GM18873 (cell line): ENCODE measurements around the gene AMT.
A peak's percentile ranks its signal among the peaks of the same experiment; 100 is the strongest.
"Not testable (repeated sequence)": the region's sequence is repeated elsewhere in the genome, so short reads cannot be mapped to it uniquely, and the experiment has no call there.

ENCODE experiments used
- ATAC-seq: cut with Tn5 transposase; IDR thresholded peaks from one replicate; pipeline ENCODE4 v1.9.1; 2021; ENCODE audit warnings: mild to moderate bottlenecking, moderate library complexity, moderate number of reproducible peaks; ENCODE audit not compliant: unreplicated experiment, low FRiP score

Gene AMT

DNA sequence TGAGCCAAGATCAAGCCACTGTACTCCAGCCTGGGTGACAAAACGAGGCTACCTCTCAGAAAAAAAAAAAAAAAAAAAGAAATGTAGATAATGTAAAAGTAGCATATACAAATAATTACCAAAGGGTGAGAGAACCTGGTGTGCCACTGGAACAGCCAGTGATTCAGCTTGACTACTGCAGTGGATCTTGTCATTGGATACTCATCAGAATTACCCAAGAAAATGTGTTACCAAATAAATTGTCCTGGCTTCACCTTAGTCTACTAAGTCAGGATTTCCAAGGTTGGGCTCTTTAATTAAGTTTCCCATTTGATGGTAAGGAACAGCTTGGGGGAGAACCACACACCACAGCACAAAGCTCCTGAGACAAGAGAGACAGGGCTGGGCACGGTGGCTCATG lies 5.3 kb upstream of the AMT start:
- ATAC-seq: no peak

- no peak for ATAC-seq
Observed at GRCh38 chr3:49424816-49425215, 2.5 kb upstream of the AMT start.

DNA sequence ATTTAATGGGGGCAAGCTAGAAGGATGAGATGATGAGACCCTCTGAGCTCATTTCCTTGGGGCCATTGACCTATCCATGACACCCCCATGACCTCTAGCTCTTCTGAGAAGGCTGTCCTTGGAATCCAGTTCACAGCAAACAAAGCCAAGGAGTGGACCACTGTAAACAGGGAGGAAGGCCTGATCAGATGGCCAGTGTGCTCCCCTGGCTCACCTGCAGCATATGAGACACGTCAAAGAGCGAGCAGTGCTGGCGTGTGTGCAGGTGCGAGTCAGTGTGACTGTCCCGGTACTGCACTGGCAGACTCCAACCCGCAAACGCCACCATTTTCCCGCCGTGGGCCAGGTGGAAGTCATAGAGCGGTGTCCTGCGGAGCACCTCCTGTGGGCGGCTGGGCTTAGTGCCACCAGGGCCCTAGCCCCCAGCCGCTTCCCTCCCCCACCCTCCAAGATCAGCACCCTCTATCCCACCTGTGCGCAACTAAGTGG lies 339 bp downstream of the AMT start:
- ATAC-seq: no peak

DNA sequence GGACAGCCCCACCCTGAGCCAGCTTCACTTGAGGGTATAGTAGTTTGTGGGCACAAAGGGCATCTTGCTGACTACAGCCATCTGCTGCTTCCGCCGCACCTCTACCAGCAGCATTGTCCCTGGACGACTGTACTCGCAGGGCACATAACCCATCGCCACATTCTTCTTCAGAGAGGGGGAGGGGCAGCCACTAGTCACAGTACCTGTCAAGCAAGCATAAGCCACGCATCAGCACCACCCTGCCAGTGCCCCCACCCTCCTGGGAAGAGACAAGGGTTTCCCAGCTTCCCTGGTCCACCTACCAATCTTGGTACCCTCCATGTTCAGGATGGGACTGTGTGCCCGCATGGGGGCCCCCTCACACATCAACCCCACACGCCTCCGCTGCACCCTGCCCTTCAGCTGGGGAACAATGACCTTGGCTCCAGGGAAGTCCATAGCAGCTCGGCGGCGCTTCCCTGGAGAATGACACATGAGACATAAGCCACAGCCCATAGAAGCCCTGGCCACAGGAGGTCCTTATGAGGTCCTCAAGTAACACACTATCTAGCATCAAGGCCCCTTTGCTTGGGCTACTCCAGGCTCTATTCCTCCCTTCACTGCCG lies 4.7 kb downstream of the AMT start:
- no peak for ATAC-seq

DNA sequence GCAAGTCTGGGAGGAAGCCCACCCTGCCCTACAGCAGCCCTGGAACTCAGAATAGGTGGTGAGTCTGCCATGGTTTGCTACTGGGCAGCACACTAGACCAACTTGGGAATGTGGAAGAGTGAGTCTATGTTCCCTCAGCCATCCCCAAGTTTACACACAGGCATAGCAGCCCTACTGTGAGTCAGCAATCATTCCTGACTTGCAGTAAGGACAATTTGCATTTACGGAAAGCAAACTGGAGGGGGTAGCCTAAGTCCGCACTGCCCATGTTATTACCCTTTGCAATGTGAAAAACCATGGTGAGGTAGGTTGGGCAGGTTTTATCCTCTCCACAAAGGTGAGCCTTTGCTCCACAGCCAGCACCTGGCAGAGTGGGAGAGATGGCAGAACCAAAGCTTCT lies 5.4 kb downstream of the AMT start:
- ATAC-seq: no peak

GRCh38 chr3:49415931-49416601 lies 6.2 kb downstream of the AMT start:
- no peak for ATAC-seq

DNA sequence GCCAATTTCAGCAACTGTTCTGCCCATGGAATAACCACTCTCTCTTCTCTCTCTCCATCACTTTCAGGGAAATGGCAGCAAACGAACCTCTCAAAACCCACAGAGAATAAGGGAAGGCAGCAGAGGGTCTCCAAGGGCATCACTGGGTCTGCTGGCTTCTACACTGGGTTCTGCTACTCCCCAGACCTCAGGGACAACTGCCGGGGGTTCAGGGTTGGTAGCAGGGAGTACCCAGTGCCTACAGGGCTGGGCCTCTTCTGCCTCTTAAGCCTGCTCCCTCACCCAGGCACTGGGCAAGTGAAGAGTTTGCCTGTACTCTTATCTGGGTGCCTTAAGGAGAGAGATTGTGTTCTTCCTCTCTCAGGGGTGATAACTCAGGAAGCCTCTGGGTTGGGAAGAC lies 7.5 kb downstream of the AMT start:
- ATAC-seq: no peak

GRCh38 chr3:49413338-49413734 lies 8.9 kb downstream of the AMT start:
- ATAC-seq: no peak

DNA sequence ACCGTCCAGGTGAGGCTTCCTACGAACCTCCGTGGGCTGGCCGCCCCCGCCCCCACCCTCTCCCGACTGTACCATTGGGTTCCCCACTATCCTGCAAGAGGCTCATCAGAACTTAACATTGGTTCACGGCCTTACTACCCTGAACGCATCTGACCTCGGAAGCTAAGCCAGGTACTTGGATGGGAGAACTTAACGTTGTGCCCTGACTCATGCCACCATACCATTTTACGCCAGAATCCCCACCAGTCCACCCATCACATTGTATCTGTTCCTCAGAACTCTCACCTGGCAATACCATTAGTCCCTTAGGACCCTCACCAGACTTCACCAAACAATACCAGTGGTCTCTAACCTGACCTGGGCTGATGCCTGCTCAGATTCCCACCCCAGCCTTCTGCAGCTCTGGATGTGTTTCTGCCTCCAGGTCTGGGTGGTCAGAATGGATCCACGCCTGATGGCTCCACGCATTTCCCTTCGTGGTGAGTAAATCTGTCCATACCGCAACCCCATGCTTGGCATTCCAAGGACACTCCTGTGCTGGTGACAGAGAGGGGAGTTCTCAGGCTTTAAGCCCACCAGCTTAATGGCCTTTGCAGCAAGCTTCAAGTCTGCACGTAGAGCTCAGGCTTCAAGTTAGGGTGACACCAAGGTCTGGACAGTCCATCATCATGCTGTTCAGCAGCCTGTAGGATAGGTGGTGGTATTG lies 9.5 kb downstream of the AMT start:
- ATAC-seq: no peak

DNA sequence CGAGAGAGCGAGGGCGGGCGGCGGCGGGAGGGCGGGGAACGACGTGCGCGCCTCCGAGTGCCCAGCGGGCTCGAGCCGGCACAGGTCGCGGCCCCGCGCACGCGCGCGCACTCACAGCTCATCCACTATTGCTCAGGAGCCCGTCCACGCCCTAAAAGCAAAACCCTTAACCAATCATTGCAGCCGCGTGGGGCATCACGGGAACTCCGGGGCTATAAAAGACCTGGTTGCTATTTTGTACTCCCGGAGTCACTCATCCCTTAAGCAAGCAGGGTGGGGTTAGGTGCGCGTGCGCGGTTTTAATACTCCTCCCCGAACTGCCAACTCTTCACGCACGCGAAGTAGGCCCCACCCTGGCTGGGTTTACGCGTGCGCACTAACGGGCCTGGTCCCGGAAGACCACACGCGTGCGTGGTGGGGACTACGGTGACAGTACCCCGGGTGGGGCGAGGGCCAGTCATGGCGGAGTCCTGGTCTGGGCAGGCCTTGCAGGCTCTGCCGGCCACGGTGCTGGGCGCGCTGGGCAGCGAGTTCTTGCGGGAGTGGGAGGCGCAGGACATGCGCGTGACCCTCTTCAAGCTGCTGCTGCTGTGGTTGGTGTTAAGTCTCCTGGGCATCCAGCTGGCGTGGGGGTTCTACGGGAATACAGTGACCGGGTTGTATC lies 10.2 kb downstream of the AMT start, which contains the start of the genes RHOA and TCTA:
TSS of gene RHOA (minus strand) at position 9 of the 664 bp plus-strand sequence. CDS start 36,387 bp downstream, outside the sequence.
TSS of gene TCTA (plus strand) at position 456 of the 664 bp plus-strand sequence. CDS start at position 460, 4 bp downstream.
- peak; percentile 86 for ATAC-seq

DNA sequence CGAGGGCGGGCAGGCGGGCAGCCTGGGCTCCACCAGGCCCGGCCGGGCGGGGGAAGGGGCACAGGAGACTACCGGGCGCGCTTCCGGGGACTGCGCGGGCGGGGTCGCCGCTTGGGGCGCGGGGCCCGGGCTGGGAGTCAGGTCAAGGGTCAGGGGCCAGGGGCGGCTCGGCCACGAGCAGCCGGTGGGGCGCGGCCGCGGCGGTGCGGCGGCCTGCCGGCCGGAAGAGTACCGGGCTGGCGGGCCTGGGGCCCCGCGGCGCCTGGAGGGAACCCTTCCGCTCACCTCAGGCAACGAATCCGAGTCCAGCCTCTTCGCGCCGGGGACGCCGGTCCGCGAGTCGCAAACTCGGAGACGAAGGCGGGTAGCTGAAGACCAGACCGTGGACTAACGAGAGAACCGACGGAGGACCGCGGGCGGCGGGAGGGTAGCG lies 10.7 kb downstream of the AMT start:
- peak; percentile 15 for ATAC-seq

DNA sequence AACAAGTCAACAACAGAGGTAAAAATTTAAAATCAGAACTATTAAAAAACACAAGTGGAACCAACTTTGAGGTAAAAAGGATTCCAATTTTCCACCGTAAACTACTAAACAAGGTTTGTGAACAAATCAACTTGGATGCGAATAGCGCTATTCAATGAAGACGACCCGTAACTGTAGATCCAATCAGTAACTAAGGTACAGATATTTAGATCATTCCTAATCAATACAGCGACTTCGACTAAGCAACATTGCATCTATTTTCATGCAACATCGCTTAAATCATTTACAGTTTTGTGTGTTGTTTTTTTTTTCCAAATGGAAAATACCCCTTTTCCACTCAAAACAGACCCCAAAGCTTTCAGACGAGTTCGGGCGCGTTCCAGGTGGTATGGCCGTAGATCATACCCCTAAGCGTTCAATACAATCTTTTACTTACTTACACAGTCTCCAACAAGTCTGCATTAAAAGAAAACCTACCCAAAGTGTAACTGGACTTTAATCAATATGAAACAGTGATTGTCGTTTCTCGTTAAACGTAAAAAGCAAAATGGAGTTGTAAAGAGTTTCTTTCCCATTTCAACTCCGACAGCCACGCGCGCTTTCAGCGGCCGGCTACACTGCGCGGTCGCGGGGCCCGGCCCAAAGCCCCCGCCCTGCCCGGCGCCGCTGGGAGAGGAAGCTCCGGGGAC lies 11.3 kb downstream of the AMT start:
- ATAC-seq: no peak

- no peak for ATAC-seq
Observed at GRCh38 chr3:49410066-49410845, 12.0 kb downstream of the AMT start.

- ATAC-seq: no peak
Observed at GRCh38 chr3:49406571-49407565, 15.4 kb downstream of the AMT start.

DNA sequence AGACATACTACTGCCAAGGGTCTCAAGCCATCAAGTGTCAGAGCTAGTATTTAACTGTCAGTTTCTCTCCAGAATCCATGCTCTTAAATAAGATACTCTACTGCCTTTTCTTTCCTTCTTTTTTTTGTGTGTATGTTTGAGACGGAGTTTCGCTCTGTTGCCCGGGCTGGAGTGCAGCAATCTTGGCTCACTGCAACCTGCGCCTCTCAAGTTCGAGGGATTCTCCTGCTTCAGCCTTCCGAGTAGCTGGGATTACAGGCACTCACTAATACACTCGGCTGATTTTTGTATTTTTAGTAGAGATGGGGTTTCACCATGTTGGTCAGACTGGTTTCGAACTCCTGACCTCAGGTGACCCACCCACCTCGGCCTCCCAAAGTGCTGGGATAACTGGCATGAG lies 16.7 kb downstream of the AMT start:
- ATAC-seq: not testable (repeated sequence)

GRCh38 chr3:49403891-49404290 lies 18.4 kb downstream of the AMT start:
- ATAC-seq: no peak

DNA sequence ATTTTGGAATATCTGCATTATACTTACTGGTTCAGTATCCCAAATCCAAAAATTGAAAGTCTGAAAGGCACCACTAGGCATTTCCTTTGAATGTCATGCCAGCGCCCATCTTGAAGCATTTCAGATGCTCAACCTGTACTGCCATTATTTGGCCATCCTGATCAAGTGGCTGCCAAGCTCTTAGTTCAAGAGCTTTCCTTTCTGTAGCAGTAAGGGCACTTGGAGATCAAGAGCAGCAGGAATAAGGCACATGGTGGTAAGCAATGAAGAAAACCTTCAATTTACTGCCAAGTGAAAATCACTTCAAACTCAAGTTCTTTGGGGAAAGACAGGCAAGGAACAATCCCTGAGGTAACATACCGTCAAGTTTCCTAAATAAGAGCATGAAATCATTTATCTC lies 20.5 kb downstream of the AMT start:
- ATAC-seq: no peak

DNA sequence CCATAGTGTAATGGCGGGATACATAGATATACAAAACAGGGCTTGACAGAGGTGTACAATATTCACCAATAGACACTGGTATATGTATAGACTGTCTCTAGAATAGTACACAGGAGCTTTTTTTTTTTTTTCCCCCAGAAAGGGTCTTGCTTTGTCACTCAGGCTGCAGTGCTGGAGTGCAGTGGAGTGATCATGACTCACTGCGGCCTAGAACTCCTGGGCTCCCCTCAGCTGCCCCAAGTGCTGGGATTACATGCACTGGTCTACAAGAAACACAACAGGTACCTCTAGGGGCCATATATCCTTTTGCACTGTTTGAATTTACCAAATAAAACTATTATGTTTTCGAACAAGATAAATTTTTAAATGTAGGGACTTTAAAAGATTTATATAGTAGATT lies 22.8 kb downstream of the AMT start:
- ATAC-seq: no peak
